ENCODE data around the gene PDE8B. TPM values are rescaled to one million over a fixed set of nuclear protein-coding genes. Genes with fewer than 3 reads are reported as not detected.

The PDE8B gene
- polyA plus RNA-seq, 1 of the 3 experiments (the other 2 are of a cell fraction) = not detected

GRCh38 chr5:77397686-77398292, 187.3 kb downstream of the PDE8B start:
- Histone ChIP-seq H3K79me2 (ENCODE audit: insufficient read depth) (no peaks in the 10 kb centered on the region), H3K4me2 (no peak overlapping the region), H2AFZ (ENCODE audit: low read depth) (no peak overlapping the region), H3K27me3 (ENCODE audit: insufficient read depth) (no peaks in the 10 kb centered on the region), H3K27ac (ENCODE audit: low read depth in 2 of 2, low read length in 1 of 2) (no peak overlapping the region), H3K9me2 (no peaks in the 10 kb centered on the region), H3K36me3 (replicated peaks in 1 of 2; ENCODE audit: control insufficient read depth in 1 of 2, insufficient read depth in 2 of 2, low read length in 1 of 2) (no peaks in the 10 kb centered on the region), H3K9me3 (no peaks in the 10 kb centered on the region), H3K9ac (no peak overlapping the region), H3K4me1 (ENCODE audit: control insufficient read depth in 1 of 2, insufficient read depth in 2 of 2, low read depth in 1 of 2, low read length in 1 of 2) (no peaks in the 10 kb centered on the region; a peak in 1 of 4 replicates), H4K20me1 (ENCODE audit: insufficient read depth) (no peaks in the 10 kb centered on the region), H3K4me3 (ENCODE audit: low read depth in 2 of 2, low read length in 1 of 2) (no peak overlapping the region), H3F3A (replicated peaks; ENCODE audit: insufficient read depth) (no peaks in the 10 kb centered on the region)
- TF ChIP-seq RXRA (IDR thresholded peaks at IDR 0.05; ENCODE audit: borderline replicate concordance, low read depth) (no peak), RAD21 (IDR thresholded peaks at IDR 0.05; ENCODE audit: low read length) (no peak), TCF12 (IDR thresholded peaks at IDR 0.05) (no peak), RFX5 (IDR thresholded peaks at IDR 0.05; ENCODE audit: low read length) (no peak), MEF2A (IDR thresholded peaks at IDR 0.05; ENCODE audit: borderline replicate concordance, low read depth) (no peak), CHD2 (IDR thresholded peaks at IDR 0.05; ENCODE audit: low read length, partially characterized antibody) (no peak), GABPA (IDR thresholded peaks at IDR 0.05; ENCODE audit: low read depth) (no peak)
- ChIA-PET CTCF (no interaction called here), POLR2A (no interaction called here)
- DNase-seq = no peak
- WGBS (ENCODE audit: low lambda C conversion rate) = 56% methylated on average over 5 of the region's 5 CpGs

- WGBS (ENCODE audit: low lambda C conversion rate) = 91% methylated on average over 8 of the region's 13 CpGs
- no peak overlapping the region for H3K27ac ChIP-seq (ENCODE audit: low read depth in 2 of 2, low read length in 1 of 2)
- H3K9me3 ChIP-seq = no peaks in the 10 kb centered on the region
- H4K20me1 ChIP-seq (ENCODE audit: insufficient read depth) = no peaks in the 10 kb centered on the region
- no peak overlapping the region for H3K4me2 ChIP-seq
- no peak overlapping the region for H3K9ac ChIP-seq
- no peak for DNase-seq
- H3K27me3 ChIP-seq (ENCODE audit: insufficient read depth) = 0 out of 2 replicates have a peak, but pooled peaks cover 4% of the 10 kb centered on the region
- ChIA-PET CTCF (no interaction called here), POLR2A (no interaction called here)
- H3K79me2 ChIP-seq (ENCODE audit: insufficient read depth) = no peaks in the 10 kb centered on the region
- H2AFZ ChIP-seq (ENCODE audit: low read depth) = no peak overlapping the region
- no peaks in the 10 kb centered on the region; a peak in 1 of 4 replicates for H3K4me1 ChIP-seq (ENCODE audit: control insufficient read depth in 1 of 2, insufficient read depth in 2 of 2, low read depth in 1 of 2, low read length in 1 of 2)
- TF ChIP-seq JUND (IDR thresholded peaks at IDR 0.05) (no peak), REST (IDR thresholded peaks at IDR 0.05; ENCODE audit: low read depth, low read length) (no peak), FOXJ3 (CRISPR knock-in tag; IDR thresholded peaks at IDR 0.05) (no peak), PBX3 (IDR thresholded peaks at IDR 0.05) (no peak), TAF1 (IDR thresholded peaks at IDR 0.05; ENCODE audit: borderline replicate concordance, low read depth, low read length) (no peak), IRF3 (IDR thresholded peaks at IDR 0.05; ENCODE audit: low read depth, low read length) (no peak)
- H3F3A ChIP-seq (replicated peaks; ENCODE audit: insufficient read depth) = no peaks in the 10 kb centered on the region
- H3K36me3 ChIP-seq (replicated peaks in 1 of 2; ENCODE audit: control insufficient read depth in 1 of 2, insufficient read depth in 2 of 2, low read length in 1 of 2) = no peaks in the 10 kb centered on the region
- no peak overlapping the region for H3K4me3 ChIP-seq (ENCODE audit: low read depth in 2 of 2, low read length in 1 of 2)
- H3K9me2 ChIP-seq = no peaks in the 10 kb centered on the region
Measured at GRCh38 chr5:77398458-77398857, 188.0 kb downstream of the PDE8B start.

Measured in SK-N-SH (cell line).